Cardiac fibroblast (primary cell): ENCODE results near the gene SPRR5.

Source experiments
- DNase-seq, 2 donors: peaks; one replicate each; pipeline versions ENCODE4 v3.0.0 to v3.0.0-alpha.2; 2010; ENCODE audit warnings: low read depth in 2 of 2
- H3K4me3 ChIP-seq, 2 donors: replicated peaks in 1 of 2; 1 replicate in 1 of 2; 2 replicates in 1 of 2; pipeline ENCODE4 v1.5.1; 2011; ENCODE audit warnings: low read depth in 2 of 2, low read length in 2 of 2, mild to moderate bottlenecking in 2 of 2, moderate library complexity in 1 of 2
- TF ChIP-seq, protein P1 (sequence below): IDR thresholded peaks from one replicate; pipeline ENCODE4 v1.5.1; 2011; ENCODE audit warnings: low read depth, mild to moderate bottlenecking, low read length, inconsistent platforms

Gene SPRR5

DNA sequence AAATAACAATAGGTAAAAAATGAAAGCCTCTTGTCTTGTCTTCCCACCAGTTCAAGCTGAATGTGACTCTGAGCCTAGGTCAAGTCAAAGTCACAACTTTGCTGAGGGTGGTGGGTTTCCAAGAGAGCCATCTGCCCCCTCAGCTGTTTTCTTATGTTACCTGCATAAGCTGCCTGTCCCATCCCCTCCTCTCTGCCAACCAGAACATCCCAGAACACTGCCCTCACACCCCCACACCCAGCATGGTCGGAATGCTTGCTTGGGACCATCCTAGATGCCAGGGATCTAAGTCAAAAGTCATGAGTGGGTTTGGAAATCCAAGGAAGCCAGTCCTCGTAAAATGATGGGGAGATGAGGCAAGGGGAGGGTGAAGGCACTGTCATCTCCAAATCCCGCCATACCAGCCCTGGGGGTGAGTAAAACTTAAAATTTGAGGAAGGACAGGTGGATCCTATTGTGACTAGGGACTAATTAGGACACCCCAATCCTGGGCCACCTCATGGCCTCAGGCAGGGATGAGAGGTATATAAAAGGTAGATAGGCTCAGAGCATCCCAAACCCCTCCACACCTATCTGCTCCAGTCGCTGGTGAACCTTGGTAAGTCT lies at the start of gene SPRR5:
Gene SPRR5 (plus strand): TSS at position 556 of the 606 bp plus-strand sequence. CDS start 1,349 bp downstream, outside the sequence.
- H3K4me3 ChIP-seq, result no peak within 1 kb of the TSS
- no peak for DNase-seq
- TF ChIP-seq, protein P1, sequence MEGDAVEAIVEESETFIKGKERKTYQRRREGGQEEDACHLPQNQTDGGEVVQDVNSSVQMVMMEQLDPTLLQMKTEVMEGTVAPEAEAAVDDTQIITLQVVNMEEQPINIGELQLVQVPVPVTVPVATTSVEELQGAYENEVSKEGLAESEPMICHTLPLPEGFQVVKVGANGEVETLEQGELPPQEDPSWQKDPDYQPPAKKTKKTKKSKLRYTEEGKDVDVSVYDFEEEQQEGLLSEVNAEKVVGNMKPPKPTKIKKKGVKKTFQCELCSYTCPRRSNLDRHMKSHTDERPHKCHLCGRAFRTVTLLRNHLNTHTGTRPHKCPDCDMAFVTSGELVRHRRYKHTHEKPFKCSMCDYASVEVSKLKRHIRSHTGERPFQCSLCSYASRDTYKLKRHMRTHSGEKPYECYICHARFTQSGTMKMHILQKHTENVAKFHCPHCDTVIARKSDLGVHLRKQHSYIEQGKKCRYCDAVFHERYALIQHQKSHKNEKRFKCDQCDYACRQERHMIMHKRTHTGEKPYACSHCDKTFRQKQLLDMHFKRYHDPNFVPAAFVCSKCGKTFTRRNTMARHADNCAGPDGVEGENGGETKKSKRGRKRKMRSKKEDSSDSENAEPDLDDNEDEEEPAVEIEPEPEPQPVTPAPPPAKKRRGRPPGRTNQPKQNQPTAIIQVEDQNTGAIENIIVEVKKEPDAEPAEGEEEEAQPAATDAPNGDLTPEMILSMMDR, result no peak

DNA sequence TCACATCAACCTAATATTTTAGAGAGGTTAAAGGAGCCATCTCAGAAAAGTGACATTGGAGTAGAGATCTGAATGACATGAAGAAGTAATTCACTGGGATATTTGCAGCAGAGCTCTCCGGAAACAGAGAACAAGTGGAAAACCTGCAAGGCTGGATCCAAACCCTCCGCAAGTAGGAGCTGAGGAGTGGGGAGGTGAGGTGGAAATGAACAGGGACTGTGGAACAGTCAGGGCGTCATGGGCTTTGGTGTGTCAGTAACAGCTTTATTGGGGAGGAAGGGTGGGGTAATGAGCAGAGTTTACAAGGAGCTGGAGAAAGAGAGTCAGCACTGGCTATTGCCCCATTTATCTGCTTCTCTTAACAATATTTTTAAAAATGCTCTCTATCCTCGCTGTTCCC lies 48.0 kb upstream of the SPRR5 start:
- TF ChIP-seq, protein P1, result no peak
- no peak for DNase-seq

GRCh38 chr1:152899883-152900282 lies 47.1 kb upstream of the SPRR5 start:
- TF ChIP-seq, protein P1, result no peak
- DNase-seq, result no peak

More for the DNA sequence above, 48.0 kb upstream of the SPRR5 start:
- H3K4me3 ChIP-seq, result no peak overlapping the region

GRCh38 chr1:152901631-152902030 lies 45.4 kb upstream of the SPRR5 start:
- no peak for DNase-seq
- TF ChIP-seq, protein P1, result no peak
- H3K4me3 ChIP-seq, result no peak overlapping the region

More at GRCh38 chr1:152899883-152900282, 47.1 kb upstream of the SPRR5 start:
- H3K4me3 ChIP-seq, result no peak overlapping the region

GRCh38 chr1:152902636-152903035 lies 44.4 kb upstream of the SPRR5 start:
- H3K4me3 ChIP-seq, result no peak overlapping the region
- TF ChIP-seq, protein P1, result no peak
- no peak for DNase-seq

GRCh38 chr1:152904688-152905440 lies 42.1 kb upstream of the SPRR5 start:
- DNase-seq, result no peak
- TF ChIP-seq, protein P1, result no peak
- H3K4me3 ChIP-seq, result no peak overlapping the region
